Neural cell (in vitro differentiated cells): ENCODE measurements around the gene HIVEP3. TPM values are rescaled to one million over a fixed set of nuclear protein-coding genes. Genes with fewer than 3 reads are reported as not detected.

Source experiments
- H2AFZ ChIP-seq: fragments of 200-600, 300-800 bp; sonication (generic), shearing (Covaris generic); 2 replicates; pipeline ENCODE4 v1.6.0; 2014; ENCODE audit warnings: low read depth, mild to moderate bottlenecking, antibody characterized with exemption, low read length, moderate library complexity
- H3F3A ChIP-seq: fragments of 200-600 bp; shearing (Covaris generic); 2 replicates; pipeline ENCODE4 v1.6.1; 2016; ENCODE audit warnings: mild to moderate bottlenecking, moderate library complexity, mixed read lengths, antibody characterized with exemption, low read length; ENCODE audit not compliant: insufficient read depth, poor library complexity, severe bottlenecking
- H3K27ac ChIP-seq: fragments of 200-600, 300-800 bp; sonication (generic), shearing (Covaris generic); 2 replicates; pipeline ENCODE4 v1.5.1; 2014; ENCODE audit warnings: mild to moderate bottlenecking, low read length, moderate library complexity
- H3K27me3 ChIP-seq: fragments of 300-800, 200-600 bp; sonication (generic), shearing (Covaris generic); 2 replicates; pipeline ENCODE4 v1.6.0; 2014; ENCODE audit warnings: mild to moderate bottlenecking, low read depth, low read length, moderate library complexity; ENCODE audit not compliant: insufficient read depth
- H3K36me3 ChIP-seq: fragments of 300-800, 200-600 bp; sonication (generic), shearing (Covaris generic); 2 replicates; pipeline ENCODE4 v1.5.1; 2014; ENCODE audit warnings: mild to moderate bottlenecking, antibody characterized with exemption, low read length, moderate library complexity; ENCODE audit not compliant: insufficient read depth
- H3K4me2 ChIP-seq: fragments of 300-800, 200-600 bp; sonication (generic), shearing (Covaris generic); 2 replicates; pipeline ENCODE4 v1.6.0; 2014; ENCODE audit warnings: mild to moderate bottlenecking, low read length
- H3K4me3 ChIP-seq: fragments of 300-800, 200-600 bp; sonication (generic), shearing (Covaris generic); 2 replicates; pipeline ENCODE4 v1.5.1; 2014; ENCODE audit warnings: mild to moderate bottlenecking, low read length, moderate library complexity
- H3K79me2 ChIP-seq: fragments of 200-600 bp; shearing (Covaris generic); replicated peaks from 2 replicates; pipeline ENCODE4 v1.6.0; 2014; ENCODE audit warnings: mild to moderate bottlenecking, low read length, moderate library complexity; ENCODE audit not compliant: insufficient read depth
- H3K9ac ChIP-seq: fragments of 300-800, 200-600 bp; sonication (generic), shearing (Covaris generic); 2 replicates; pipeline ENCODE4 v1.6.1; 2016; ENCODE audit warnings: mild to moderate bottlenecking, low read length, mixed read lengths
- H3K9me2 ChIP-seq: fragments of 200-600 bp; shearing (Covaris generic); 2 replicates; pipeline ENCODE4 v1.6.1; 2016; ENCODE audit warnings: mild to moderate bottlenecking, low read length, mixed read lengths; ENCODE audit not compliant: insufficient read depth
- H3K9me3 ChIP-seq: fragments of 200-600, 300-800 bp; sonication (generic), shearing (Covaris generic); 2 replicates; pipeline ENCODE4 v1.6.1; 2016; ENCODE audit warnings: mild to moderate bottlenecking, mixed run types, low read length, moderate library complexity, mixed read lengths
- H4K20me1 ChIP-seq: fragments of 200-600 bp; shearing (Covaris generic); 2 replicates; pipeline ENCODE4 v1.6.1; 2016; ENCODE audit warnings: mild to moderate bottlenecking, mixed run types; ENCODE audit not compliant: insufficient read depth
- CTCF ChIP-seq: fragments of 450-650 bp; IDR thresholded peaks from 2 replicates; pipeline ENCODE4 v1.5.1; 2014; ENCODE audit warnings: antibody characterized with exemption, mild to moderate bottlenecking, moderate library complexity; ENCODE audit not compliant: poor library complexity, severe bottlenecking
- EP300 ChIP-seq: fragments of 450-650 bp; conservative IDR thresholded peaks from 2 replicates; pipeline ENCODE4 v1.6.1; 2014; ENCODE audit warnings: antibody characterized with exemption, mild to moderate bottlenecking, moderate library complexity; ENCODE audit not compliant: poor library complexity, severe bottlenecking
- EZH2 ChIP-seq: fragments of 200-600, 300-800 bp; shearing (Covaris generic), sonication (generic); IDR thresholded peaks from 2 replicates; pipeline ENCODE4 v1.6.1; 2014; ENCODE audit warnings: antibody characterized with exemption, low read length, borderline replicate concordance, mild to moderate bottlenecking; ENCODE audit not compliant: insufficient read depth, poor library complexity, severe bottlenecking
- MXI1 ChIP-seq: fragments of 450-650 bp; conservative IDR thresholded peaks from 2 replicates; pipeline ENCODE4 v1.6.1; 2014; ENCODE audit warnings: antibody characterized with exemption, mild to moderate bottlenecking; ENCODE audit not compliant: poor library complexity, severe bottlenecking
- POLR2AphosphoS5 ChIP-seq: IDR thresholded peaks from 2 replicates; pipeline ENCODE4 v1.6.1; 2012
- RAD21 ChIP-seq: fragments of 450-650 bp; conservative IDR thresholded peaks from 2 replicates; pipeline ENCODE4 v1.6.1; 2014; ENCODE audit warnings: antibody characterized with exemption, mild to moderate bottlenecking, moderate library complexity
- REST ChIP-seq: IDR thresholded peaks from 2 replicates; pipeline ENCODE4 v1.6.1; 2012; ENCODE audit warnings: borderline replicate concordance
- SMC3 ChIP-seq: fragments of 450-650 bp; conservative IDR thresholded peaks from 2 replicates; pipeline ENCODE4 v1.6.1; 2014; ENCODE audit warnings: antibody characterized with exemption, mild to moderate bottlenecking, moderate library complexity; ENCODE audit not compliant: poor library complexity
- TAF1 ChIP-seq: IDR thresholded peaks from 2 replicates; pipeline ENCODE4 v1.6.1; 2012; ENCODE audit warnings: low read depth
- polyA plus RNA-seq: library from polyadenylated mRNA; depleted of rRNA; stranded (reverse); fragments of >200 nt; gene quantifications from 2 replicates; pipeline ENCODE4 v1.2.3, GENCODE V29; 2014

The HIVEP3 gene
- polyA plus RNA-seq, 1 donor from 2014 or later: 2.6 TPM

GRCh38 chr1:41647221-41648135 is 271.2 kb downstream of the HIVEP3 start:
- H3K9me3 ChIP-seq: no peaks in the 10 kb centered on the region
- H3K9ac ChIP-seq: no peak overlapping the region
- TF ChIP-seq SMC3 (no peak), EP300 (no peak), EZH2 (no peak), RAD21 (no peak), POLR2AphosphoS5 (no peak), REST (no peak), CTCF (no peak), TAF1 (no peak), MXI1 (no peak)
- no peak overlapping the region for H2AFZ ChIP-seq
- no peaks in the 10 kb centered on the region for H3F3A ChIP-seq
- no peak overlapping the region for H3K4me2 ChIP-seq
- H3K27ac ChIP-seq: no peak overlapping the region
- no peaks in the 10 kb centered on the region for H3K9me2 ChIP-seq
- H3K36me3 ChIP-seq: no peaks in the 10 kb centered on the region
- H3K27me3 ChIP-seq: no peaks in the 10 kb centered on the region
- no peaks in the 10 kb centered on the region for H4K20me1 ChIP-seq
- no peak overlapping the region for H3K4me3 ChIP-seq
- no peaks in the 10 kb centered on the region for H3K79me2 ChIP-seq

DNA sequence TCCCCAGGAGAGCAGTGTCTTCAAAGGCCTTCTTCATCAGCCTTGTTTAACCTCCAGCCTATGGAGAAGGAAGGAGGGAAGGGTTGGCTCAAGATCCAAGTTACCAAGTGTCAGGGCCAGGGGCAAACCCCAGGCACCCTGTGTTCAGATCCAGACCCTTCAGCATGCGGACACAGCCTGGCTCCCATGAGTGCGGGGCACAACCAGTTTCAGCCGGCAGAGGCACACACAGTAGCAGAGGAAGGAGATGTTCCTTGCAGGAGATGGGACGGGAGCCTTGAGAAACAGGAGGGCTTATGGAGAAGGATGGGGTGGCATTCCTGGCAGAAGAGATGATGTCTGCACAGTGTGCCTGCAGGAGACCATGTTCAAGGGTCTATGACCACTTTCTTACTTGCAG is 272.5 kb downstream of the HIVEP3 start:
- no peak overlapping the region for H3K9ac ChIP-seq
- H3F3A ChIP-seq: no peaks in the 10 kb centered on the region
- H3K27ac ChIP-seq: no peak overlapping the region
- no peak overlapping the region for H3K4me3 ChIP-seq
- no peaks in the 10 kb centered on the region for H4K20me1 ChIP-seq
- TF ChIP-seq EZH2: no peak
- no peak for TF ChIP-seq RAD21
- TF ChIP-seq POLR2AphosphoS5: no peak
- no peak for TF ChIP-seq EP300
- no peak for TF ChIP-seq SMC3
- TF ChIP-seq MXI1: no peak
- TF ChIP-seq CTCF: no peak
- TF ChIP-seq TAF1: no peak
- no peak for TF ChIP-seq REST
- no peaks in the 10 kb centered on the region for H3K79me2 ChIP-seq
- no peaks in the 10 kb centered on the region for H3K9me2 ChIP-seq
- no peaks in the 10 kb centered on the region for H3K27me3 ChIP-seq
- no peaks in the 10 kb centered on the region for H3K9me3 ChIP-seq
- no peak overlapping the region for H2AFZ ChIP-seq
- no peak overlapping the region for H3K4me2 ChIP-seq
- H3K36me3 ChIP-seq: no peaks in the 10 kb centered on the region
